Measurements from ENCODE around the gene SLC25A41. TPM values are rescaled to one million over a fixed set of nuclear protein-coding genes. Genes with fewer than 3 reads are reported as not detected.

SLC25A41 gene
- total RNA-seq, result under 1 TPM in 1 of 4 donors, not detected in 3; 0.52 TPM

GRCh38 chr19:6433663-6434062 is at the start of gene SLC25A41:
SLC25A41 (minus strand) TSS chr19:6433763; CDS start chr19:6433693, 70 bp downstream.
- H3K27me3 ChIP-seq, result no peaks in the 10 kb centered on the region
- no peak within 1 kb of the TSS for H3K27ac ChIP-seq
- no peak within 1 kb of the TSS for H3K4me3 ChIP-seq
- H3K4me1 ChIP-seq, result no peaks in the 10 kb centered on the region
- no peaks in the 10 kb centered on the region for H3K36me3 ChIP-seq
- DNase-seq, result no peak
- no peaks in the 10 kb centered on the region for H3K9me3 ChIP-seq
- intact Hi-C loops (cut with DNase I; ENCODE audit: low total_unique reads), result no loop called here
- TF ChIP-seq, protein P1, sequence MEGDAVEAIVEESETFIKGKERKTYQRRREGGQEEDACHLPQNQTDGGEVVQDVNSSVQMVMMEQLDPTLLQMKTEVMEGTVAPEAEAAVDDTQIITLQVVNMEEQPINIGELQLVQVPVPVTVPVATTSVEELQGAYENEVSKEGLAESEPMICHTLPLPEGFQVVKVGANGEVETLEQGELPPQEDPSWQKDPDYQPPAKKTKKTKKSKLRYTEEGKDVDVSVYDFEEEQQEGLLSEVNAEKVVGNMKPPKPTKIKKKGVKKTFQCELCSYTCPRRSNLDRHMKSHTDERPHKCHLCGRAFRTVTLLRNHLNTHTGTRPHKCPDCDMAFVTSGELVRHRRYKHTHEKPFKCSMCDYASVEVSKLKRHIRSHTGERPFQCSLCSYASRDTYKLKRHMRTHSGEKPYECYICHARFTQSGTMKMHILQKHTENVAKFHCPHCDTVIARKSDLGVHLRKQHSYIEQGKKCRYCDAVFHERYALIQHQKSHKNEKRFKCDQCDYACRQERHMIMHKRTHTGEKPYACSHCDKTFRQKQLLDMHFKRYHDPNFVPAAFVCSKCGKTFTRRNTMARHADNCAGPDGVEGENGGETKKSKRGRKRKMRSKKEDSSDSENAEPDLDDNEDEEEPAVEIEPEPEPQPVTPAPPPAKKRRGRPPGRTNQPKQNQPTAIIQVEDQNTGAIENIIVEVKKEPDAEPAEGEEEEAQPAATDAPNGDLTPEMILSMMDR (IDR thresholded peaks at IDR 0.05), result no peak
- no peak for TF ChIP-seq POLR2A (IDR thresholded peaks at IDR 0.05)

GRCh38 chr19:6483235-6483634 is 49.7 kb upstream of the SLC25A41 start:
- no peak for DNase-seq
- Histone ChIP-seq H3K4me1 (no peaks in the 10 kb centered on the region), H3K4me3 (no peak overlapping the region), H3K36me3 (no peaks in the 10 kb centered on the region), H3K9me3 (no peaks in the 10 kb centered on the region), H3K27me3 (no peaks in the 10 kb centered on the region), H3K27ac (no peak overlapping the region)
- intact Hi-C loops (cut with DNase I; ENCODE audit: low total_unique reads), result no loop called here
- TF ChIP-seq, protein P1 (IDR thresholded peaks at IDR 0.05), result no peak
- no peak for TF ChIP-seq POLR2A (IDR thresholded peaks at IDR 0.05)

DNA sequence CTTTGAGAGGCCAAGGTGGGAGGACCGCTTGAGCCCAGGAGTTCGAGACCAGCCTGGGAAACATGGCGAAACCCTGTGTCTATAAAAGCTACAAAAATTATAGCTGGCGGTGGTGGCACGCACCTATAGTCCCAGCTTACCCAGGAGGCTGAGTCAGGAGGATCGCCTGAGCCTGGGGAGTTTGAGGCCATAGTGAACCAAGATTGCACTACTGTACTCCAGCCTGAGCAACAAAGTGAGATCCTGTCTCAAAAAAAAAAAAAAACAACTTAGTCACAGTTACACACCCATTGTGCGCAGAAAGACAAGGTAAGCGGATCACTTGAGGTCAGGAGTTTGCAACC is 48.8 kb upstream of the SLC25A41 start:
- no peak for TF ChIP-seq POLR2A (IDR thresholded peaks at IDR 0.05)
- TF ChIP-seq, protein P1 (IDR thresholded peaks at IDR 0.05), result no peak
- Histone ChIP-seq H3K4me3 (no peak overlapping the region), H3K4me1 (no peaks in the 10 kb centered on the region), H3K36me3 (no peaks in the 10 kb centered on the region), H3K9me3 (no peaks in the 10 kb centered on the region), H3K27ac (no peak overlapping the region), H3K27me3 (no peaks in the 10 kb centered on the region)
- DNase-seq, result no peak
- intact Hi-C loops (cut with DNase I; ENCODE audit: low total_unique reads), result no loop called here

GRCh38 chr19:6481541-6482342 is 48.2 kb upstream of the SLC25A41 start, which contains the start of gene DENND1C:
DENND1C (minus strand) TSS chr19:6481787; CDS start chr19:6481695, 92 bp downstream.
- intact Hi-C loops (cut with DNase I; ENCODE audit: low total_unique reads), result no loop called here

More at GRCh38 chr19:6481541-6482342, 48.2 kb upstream of the SLC25A41 start, which contains the start of gene DENND1C:
- Histone ChIP-seq H3K4me3 (no peak within 1 kb of the TSS), H3K9me3 (no peaks in the 10 kb centered on the region), H3K27ac (no peak within 1 kb of the TSS), H3K4me1 (peaks cover 0 to 4% of the 10 kb centered on the region in 2 donors), H3K27me3 (peaks cover 0 to 3% of the 10 kb centered on the region in 2 donors), H3K36me3 (no peaks in the 10 kb centered on the region)
- DNase-seq, result no peak
- no peak for TF ChIP-seq POLR2A (IDR thresholded peaks at IDR 0.05)
- TF ChIP-seq, protein P1 (IDR thresholded peaks at IDR 0.05), result peak in 1 of 4 experiments; percentile 4
